ENCODE measurements around the gene PLA2G2F.

PLA2G2F gene

GRCh38 chr1:20142001-20142710, 3.0 kb downstream of the PLA2G2F start:
- DNase-seq (ENCODE audit: low read depth), result no peak

GRCh38 chr1:20143318-20143717, 4.2 kb downstream of the PLA2G2F start:
- DNase-seq (ENCODE audit: low read depth), result no peak

GRCh38 chr1:20143734-20144565, 4.8 kb downstream of the PLA2G2F start:
- DNase-seq (ENCODE audit: low read depth), result no peak

GRCh38 chr1:20147846-20148570, 8.9 kb downstream of the PLA2G2F start:
- DNase-seq (ENCODE audit: low read depth), result no peak

DNA sequence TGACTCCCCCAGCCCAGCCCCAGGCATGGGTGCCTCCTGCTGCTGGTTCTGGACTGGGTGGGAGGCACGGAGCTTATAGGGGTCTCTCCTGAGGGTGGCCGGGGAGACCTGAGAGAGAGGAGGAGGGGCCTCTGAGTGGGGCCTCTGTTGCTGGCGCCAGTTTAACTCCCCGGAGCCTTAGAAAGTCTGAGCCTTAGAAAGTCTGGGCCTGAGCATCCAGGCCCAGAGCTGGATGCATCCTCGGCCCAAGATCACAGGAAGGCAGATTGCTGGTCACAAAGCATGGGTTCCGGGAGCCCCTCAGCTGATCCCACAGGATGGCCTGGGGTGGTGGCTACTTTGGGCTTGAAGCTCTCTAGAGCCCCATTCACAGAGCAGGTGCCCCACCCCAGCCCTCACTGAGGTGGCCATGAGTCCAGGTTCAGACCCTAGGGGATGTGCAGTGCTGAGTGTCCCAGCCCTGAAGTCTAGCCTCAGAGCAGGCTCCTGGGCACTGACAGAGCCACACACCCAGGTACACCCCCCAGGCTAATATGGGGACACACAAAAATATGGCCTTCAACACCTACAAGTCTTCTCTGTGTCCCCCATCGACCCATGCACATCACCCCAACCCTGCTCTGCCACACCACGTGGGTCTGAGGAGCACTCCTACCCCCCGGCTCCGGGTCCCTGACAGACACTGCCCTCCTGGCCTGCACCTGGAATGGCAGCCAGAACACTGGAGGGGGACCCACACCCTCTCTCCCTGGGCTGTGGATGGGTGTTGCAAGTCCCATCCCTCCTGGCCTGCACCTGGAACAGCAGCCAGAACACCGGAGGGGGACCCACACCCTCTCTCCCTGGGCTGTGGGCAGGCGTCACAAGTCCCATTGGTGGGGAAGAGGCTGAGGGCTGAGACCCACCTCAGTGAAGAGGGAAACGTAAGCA, 9.7 kb downstream of the PLA2G2F start:
- DNase-seq (ENCODE audit: low read depth), result no peak

GRCh38 chr1:20149601-20150325, 10.6 kb downstream of the PLA2G2F start:
- DNase-seq (ENCODE audit: low read depth), result no peak

- no peak for DNase-seq (ENCODE audit: low read depth)
Measured at GRCh38 chr1:20150326-20150705, 11.2 kb downstream of the PLA2G2F start.

DNA sequence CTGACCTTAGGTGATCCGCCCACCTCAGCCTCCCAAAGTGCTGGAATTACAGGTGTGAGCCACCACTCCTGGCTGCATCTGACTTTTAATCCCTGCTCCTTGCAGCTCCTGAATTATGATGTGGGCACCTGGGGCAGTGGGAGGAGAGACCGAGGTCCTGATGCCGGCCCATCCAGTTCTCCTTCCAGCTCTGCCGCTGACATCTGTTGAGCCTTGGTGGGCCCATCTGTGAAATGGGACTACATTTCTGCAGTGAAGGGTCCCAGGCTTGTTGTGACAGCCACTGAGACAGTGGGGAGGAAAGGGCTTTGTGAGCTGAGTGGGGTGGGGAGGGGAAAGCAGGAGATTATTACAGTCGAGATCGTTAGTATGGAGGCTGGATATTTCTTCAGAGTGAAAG, 11.8 kb downstream of the PLA2G2F start:
- DNase-seq (ENCODE audit: low read depth), result no peak

GRCh38 chr1:20151906-20152598, 12.9 kb downstream of the PLA2G2F start:
- DNase-seq (ENCODE audit: low read depth), result peak; percentile 74

GRCh38 chr1:20152599-20152930, 13.4 kb downstream of the PLA2G2F start:
- no peak for DNase-seq (ENCODE audit: low read depth)

GRCh38 chr1:20153000-20153418, 13.9 kb downstream of the PLA2G2F start:
- no peak for DNase-seq (ENCODE audit: low read depth)

DNA sequence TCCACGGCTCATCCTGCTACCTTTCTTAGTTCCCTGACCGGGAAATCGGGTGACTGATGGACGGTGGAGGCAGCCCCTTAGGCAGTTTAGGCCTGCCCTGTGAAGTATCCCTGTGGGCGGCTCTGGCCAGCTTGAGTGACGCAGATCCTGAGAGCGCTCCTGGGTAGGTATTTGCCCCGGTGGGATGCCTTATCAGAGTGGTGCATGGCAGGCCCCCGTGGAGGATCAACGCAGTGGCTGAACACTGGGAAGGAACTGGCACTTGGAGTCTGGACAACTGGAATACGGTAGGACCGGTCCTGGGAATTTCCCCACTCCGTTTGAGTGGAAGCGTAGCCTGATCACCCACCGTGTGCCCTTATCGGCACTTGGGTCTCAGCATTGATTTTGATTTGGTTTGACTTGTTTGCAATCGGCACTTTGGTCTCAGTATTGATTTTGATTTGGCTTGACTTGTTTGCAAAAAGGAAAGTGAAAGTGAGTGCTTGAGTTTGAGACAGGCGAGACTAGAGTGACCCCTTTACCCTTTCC, 15.2 kb downstream of the PLA2G2F start:
- no peak for DNase-seq (ENCODE audit: low read depth)

GRCh38 chr1:20158358-20159070, 19.4 kb downstream of the PLA2G2F start:
- no peak for DNase-seq (ENCODE audit: low read depth)

- DNase-seq (ENCODE audit: low read depth), result no peak
Measured at GRCh38 chr1:20160034-20160433, 20.9 kb downstream of the PLA2G2F start.

GRCh38 chr1:20164694-20165202, 25.6 kb downstream of the PLA2G2F start:
- no peak for DNase-seq (ENCODE audit: low read depth)

GRCh38 chr1:20165522-20165951, 26.4 kb downstream of the PLA2G2F start:
- DNase-seq (ENCODE audit: low read depth), result peak; percentile 34

DNA sequence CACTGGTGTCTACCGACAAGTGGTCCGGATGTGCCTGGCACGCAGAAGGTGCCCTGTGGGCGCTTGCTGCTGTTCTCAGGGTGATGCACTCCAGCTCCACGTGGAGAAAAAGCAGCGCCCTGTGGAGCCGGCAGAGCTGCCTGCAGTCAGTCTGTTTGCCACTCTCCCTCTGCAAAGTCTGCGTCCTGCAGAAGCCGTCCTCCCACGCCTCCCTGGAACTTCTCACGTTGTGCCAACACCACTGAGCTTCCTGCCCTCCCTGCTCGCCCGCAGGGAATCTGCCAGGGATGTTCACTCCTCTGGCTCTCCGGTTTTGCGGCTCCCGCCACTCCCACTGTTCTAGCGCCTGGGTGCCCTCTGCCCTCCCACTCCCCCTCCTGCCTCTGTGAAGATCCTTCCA, 26.9 kb downstream of the PLA2G2F start:
- no peak for DNase-seq (ENCODE audit: low read depth)

- DNase-seq (ENCODE audit: low read depth), result no peak
Measured at GRCh38 chr1:20167126-20167525, 28.0 kb downstream of the PLA2G2F start.

Data from ELR (cell line).